Parathyroid adenoma (tissue), 2 donors: Measurements from ENCODE around the gene APOE.
A peak's percentile ranks its signal among the peaks of the same experiment; 100 is the strongest.
"Not testable (repeated sequence)": the region's sequence is repeated elsewhere in the genome, so short reads cannot be mapped to it uniquely, and the experiment has no call there.

ENCODE experiments used
- H2AFZ ChIP-seq: fragments of 300-600 bp; sonication (generic); one replicate; pipeline ENCODE4 v1.7.0; 2017; ENCODE audit warnings: antibody characterized with exemption, mild to moderate bottlenecking
- H3K27ac ChIP-seq: fragments of 300-600 bp; sonication (generic); one replicate; pipeline ENCODE4 v1.7.0; 2017
- H3K27me3 ChIP-seq: fragments of 300-600 bp; sonication (generic); one replicate; pipeline ENCODE4 v1.7.0; 2017; ENCODE audit warnings: low read length; ENCODE audit not compliant: control insufficient read depth, insufficient read depth
- H3K36me3 ChIP-seq: fragments of 300-600 bp; sonication (generic); one replicate; pipeline ENCODE4 v1.7.0; 2017; ENCODE audit warnings: low read length; ENCODE audit not compliant: control insufficient read depth, insufficient read depth
- H3K4me1 ChIP-seq: fragments of 300-600 bp; sonication (generic); one replicate; pipeline ENCODE4 v1.7.0; 2017; ENCODE audit warnings: control low read depth
- H3K4me2 ChIP-seq: fragments of 300-600 bp; sonication (generic); one replicate; pipeline ENCODE4 v1.7.0; 2017; ENCODE audit warnings: low read length
- H3K4me3 ChIP-seq: fragments of 300-600 bp; sonication (generic); one replicate; pipeline ENCODE4 v1.7.0; 2017; ENCODE audit warnings: low read depth, low read length
- H3K79me2 ChIP-seq: fragments of 300-600 bp; sonication (generic); one replicate; pipeline ENCODE4 v1.7.0; 2017; ENCODE audit warnings: control low read depth
- H3K9ac ChIP-seq: fragments of 300-600 bp; sonication (generic); one replicate; pipeline ENCODE4 v1.7.0; 2017; ENCODE audit warnings: mild to moderate bottlenecking
- H3K9me3 ChIP-seq: fragments of 300-600 bp; sonication (generic); one replicate; pipeline ENCODE4 v1.7.0; 2017; ENCODE audit warnings: low read length; ENCODE audit not compliant: control insufficient read depth
- CTCF ChIP-seq: fragments of 300-600 bp; sonication (generic); IDR thresholded peaks from one replicate; pipeline ENCODE4 v1.7.0; 2017; ENCODE audit warnings: antibody characterized with exemption, mild to moderate bottlenecking
- donor health status: primary hyperparathyroidism.

The APOE gene

DNA sequence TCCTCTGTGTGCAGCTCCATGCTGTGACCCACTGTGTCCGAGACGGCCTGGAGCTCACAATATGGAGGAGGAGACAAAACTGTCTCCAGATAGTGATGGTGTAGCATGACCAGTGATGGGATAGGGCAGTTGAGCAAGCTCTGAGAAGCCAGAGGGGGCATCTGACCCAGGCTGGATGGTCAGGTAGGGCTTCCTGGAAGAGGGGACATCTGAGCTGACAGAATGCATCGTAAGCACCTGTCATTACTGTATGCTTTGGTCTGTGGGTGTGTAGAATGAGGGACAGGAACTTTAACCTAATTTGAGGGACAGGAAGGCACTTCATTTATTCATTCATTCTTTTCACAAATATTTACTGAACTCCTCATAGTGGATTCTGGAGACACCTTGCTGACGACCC lies 21.0 kb upstream of the APOE start:
- no peak overlapping the region for H3K4me2 ChIP-seq
- no peaks in the 10 kb centered on the region for H3K9me3 ChIP-seq
- H3K27ac ChIP-seq = no peak overlapping the region
- peaks cover 3% of the 10 kb centered on the region for H3K79me2 ChIP-seq
- H3K27me3 ChIP-seq = no peaks in the 10 kb centered on the region
- no peak for TF ChIP-seq CTCF
- H2AFZ ChIP-seq = no peak overlapping the region
- peaks cover 2% of the 10 kb centered on the region for H3K4me1 ChIP-seq
- H3K9ac ChIP-seq = no peak overlapping the region
- no peaks in the 10 kb centered on the region for H3K36me3 ChIP-seq
- no peak overlapping the region for H3K4me3 ChIP-seq

- H3K36me3 ChIP-seq = no peaks in the 10 kb centered on the region
- H3K9ac ChIP-seq = no peak overlapping the region
- H3K9me3 ChIP-seq = no peaks in the 10 kb centered on the region
- H3K4me2 ChIP-seq = no peak overlapping the region
- no peak overlapping the region for H3K27ac ChIP-seq
- peaks cover 5% of the 10 kb centered on the region for H3K4me1 ChIP-seq
- TF ChIP-seq CTCF = no peak
- H3K4me3 ChIP-seq = no peak overlapping the region
- no peak overlapping the region for H2AFZ ChIP-seq
- peaks cover 3% of the 10 kb centered on the region for H3K79me2 ChIP-seq
- no peaks in the 10 kb centered on the region for H3K27me3 ChIP-seq
These were observed 19.5 kb upstream of the APOE start for GRCh38 chr19:44886141-44886540.

- Histone ChIP-seq H3K4me3 (no peak overlapping the region), H3K4me1 (peaks cover 15% of the 10 kb centered on the region), H3K9me3 (no peaks in the 10 kb centered on the region), H3K27ac (no peak overlapping the region), H3K79me2 (peaks cover 12% of the 10 kb centered on the region), H3K27me3 (no peaks in the 10 kb centered on the region), H3K4me2 (no peak overlapping the region), H3K36me3 (no peaks in the 10 kb centered on the region), H2AFZ (no peak overlapping the region), H3K9ac (no peak overlapping the region)
- no peak for TF ChIP-seq CTCF
These were observed 17.9 kb upstream of the APOE start for GRCh38 chr19:44887648-44888047.

DNA sequence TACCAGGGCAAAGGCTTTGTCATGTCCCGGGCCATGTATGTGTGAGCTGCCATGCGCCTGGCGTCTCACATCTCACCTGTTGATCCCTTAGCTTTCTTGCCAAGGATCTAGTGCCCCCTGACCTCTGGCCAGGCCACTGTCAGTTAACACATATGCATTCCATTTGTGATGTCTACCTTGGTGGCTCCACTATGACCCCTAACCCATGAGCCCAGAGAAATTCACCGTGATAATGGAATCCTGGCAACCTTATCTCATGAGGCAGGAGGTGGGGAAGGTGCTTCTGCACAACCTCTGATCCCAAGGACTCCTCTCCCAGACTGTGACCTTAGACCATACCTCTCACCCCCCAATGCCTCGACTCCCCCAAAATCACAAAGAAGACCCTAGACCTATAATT lies 17.3 kb upstream of the APOE start:
- not testable (repeated sequence) for H3K9ac ChIP-seq, H3K9me3 ChIP-seq, H3K4me3 ChIP-seq, H3K27me3 ChIP-seq, H3K4me2 ChIP-seq, H3K36me3 ChIP-seq, H2AFZ ChIP-seq, H3K27ac ChIP-seq
- peaks cover 16% of the 10 kb centered on the region for H3K79me2 ChIP-seq
- H3K4me1 ChIP-seq = peaks cover 15% of the 10 kb centered on the region

GRCh38 chr19:44889830-44890365 lies 15.7 kb upstream of the APOE start:
- Histone ChIP-seq H3K4me3 (peak overlapping the region; percentile 71), H3K4me1 (peaks cover 15% of the 10 kb centered on the region), H3K4me2 (peak overlapping the region; percentile 86), H2AFZ (peak overlapping the region; percentile 76), H3K27me3 (no peaks in the 10 kb centered on the region), H3K36me3 (no peaks in the 10 kb centered on the region), H3K27ac (peak overlapping the region; percentile 92), H3K9me3 (no peaks in the 10 kb centered on the region), H3K79me2 (peaks cover 18% of the 10 kb centered on the region), H3K9ac (no peak overlapping the region)
- TF ChIP-seq CTCF = no peak
